ENCODE results near the gene RHOV. TPM values are rescaled to one million over a fixed set of nuclear protein-coding genes. Genes with fewer than 3 reads are reported as not detected.

RHOV gene
- total RNA-seq, 1 experiment from 2014 or later = 1.4 TPM

GRCh38 chr15:40892447-40893012 lies 18.5 kb upstream of the RHOV start:
- ChIA-PET POLR2A (ENCODE audit: unreplicated experiment) (interaction anchor here (0.5 to 1.2 kb wide), 4 partner anchors 16 to 107 kb away, joined by 3 to 4 read pairs (median 4); partner anchors contain the start of gene RHOV), CTCF (interaction anchor here (0.5 to 3.0 kb wide), 15 partner anchors 14 to 324 kb away, joined by 3 to 84 read pairs (median 4); partner anchors contain the start of gene RHOV)
- no peak for DNase-seq
- Histone ChIP-seq H3K27ac (no peak overlapping the region), H4K20me1 (ENCODE audit: insufficient read depth) (no peaks in the 10 kb centered on the region), H3K36me3 (ENCODE audit: low read depth) (no peaks in the 10 kb centered on the region; the same call in 1 of the 2 replicates), H3K27me3 (ENCODE audit: insufficient read depth, low read depth) (no peaks in the 10 kb centered on the region), H3K4me2 (no peak overlapping the region), H3K4me1 (replicated peaks; ENCODE audit: insufficient read depth) (peaks cover 20% of the 10 kb centered on the region), H3K9me3 (ENCODE audit: insufficient read depth, low read depth) (no peaks in the 10 kb centered on the region), H2AFZ (no peak overlapping the region), H3K4me3 (no peak overlapping the region), H3K9me2 (ENCODE audit: insufficient read depth) (no peaks in the 10 kb centered on the region), H3F3A (ENCODE audit: insufficient read depth, low read depth) (peaks cover 6% of the 10 kb centered on the region; the same call in 1 of the 2 replicates), H3K79me2 (ENCODE audit: low read depth) (peaks cover 22% of the 10 kb centered on the region)
- intact Hi-C loops (cut with micrococcal nuclease; ENCODE audit: unreplicated experiment) = loop anchor here (1.0 to 5.0 kb wide), 2 partner anchors 105 to 615 kb away; no protein-coding TSS in a partner anchor
- BruUV-seq (replicated peaks) = no TSS peak
- TF ChIP-seq CTCF (conservative IDR thresholded peaks at IDR 0.05) (no peak), EZH2 (IDR thresholded peaks at IDR 0.05; ENCODE audit: low read depth) (no peak)

DNA sequence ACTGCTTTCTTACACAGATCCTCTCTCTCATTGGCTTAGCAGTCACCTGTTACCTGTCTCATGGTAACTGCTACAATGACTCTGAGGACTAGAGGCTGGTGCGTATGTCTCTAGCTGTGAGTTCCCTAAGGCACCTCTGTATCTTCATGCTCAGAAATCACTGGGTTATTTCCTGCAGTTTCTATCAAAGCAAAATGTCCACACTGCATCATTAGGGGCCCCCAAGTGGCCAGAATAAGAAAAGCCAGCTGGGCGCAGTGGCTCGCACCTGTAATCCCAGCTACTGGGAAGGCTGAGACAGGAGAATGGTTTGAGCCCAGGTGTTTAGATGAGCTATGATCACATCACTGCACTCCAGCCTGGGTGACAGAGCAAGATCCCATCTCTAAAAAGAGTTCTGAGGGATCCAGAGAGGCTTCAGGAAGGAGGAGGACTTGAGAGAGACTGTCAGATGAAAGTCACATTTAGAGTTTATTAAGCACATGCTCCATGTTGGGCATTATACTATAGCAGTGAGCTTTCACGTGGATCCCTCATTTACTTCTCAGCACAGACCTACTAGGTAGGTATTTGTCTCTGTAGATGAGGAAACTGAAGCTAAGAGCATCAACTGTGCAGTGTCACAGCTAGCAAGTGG lies 17.9 kb upstream of the RHOV start:
- H3K9me3 ChIP-seq (ENCODE audit: insufficient read depth, low read depth) = no peaks in the 10 kb centered on the region
- no peaks in the 10 kb centered on the region for H3K27me3 ChIP-seq (ENCODE audit: insufficient read depth, low read depth)
- no peaks in the 10 kb centered on the region for H4K20me1 ChIP-seq (ENCODE audit: insufficient read depth)
- H2AFZ ChIP-seq = no peak overlapping the region
- no peak overlapping the region for H3K27ac ChIP-seq
- DNase-seq = peak; percentile 68
- no peaks in the 10 kb centered on the region; the same call in 1 of the 2 replicates for H3K36me3 ChIP-seq (ENCODE audit: low read depth)
- H3K79me2 ChIP-seq (ENCODE audit: low read depth) = peaks cover 22% of the 10 kb centered on the region
- H3F3A ChIP-seq (ENCODE audit: insufficient read depth, low read depth) = peaks cover 6% of the 10 kb centered on the region; the same call in 1 of the 2 replicates
- no peak overlapping the region for H3K4me2 ChIP-seq
- ChIA-PET POLR2A (ENCODE audit: unreplicated experiment) (interaction anchor here (0.5 to 1.2 kb wide), 4 partner anchors 16 to 107 kb away, joined by 3 to 4 read pairs (median 4); partner anchors contain the start of gene RHOV), CTCF (interaction anchor here (0.5 to 3.0 kb wide), 17 partner anchors 14 to 323 kb away, joined by 3 to 84 read pairs (median 4); partner anchors contain the start of gene RHOV)
- BruUV-seq (replicated peaks) = no TSS peak
- peaks cover 20% of the 10 kb centered on the region for H3K4me1 ChIP-seq (replicated peaks; ENCODE audit: insufficient read depth)
- intact Hi-C loops (cut with micrococcal nuclease; ENCODE audit: unreplicated experiment) = loop anchor here (1.0 to 5.0 kb wide), 2 partner anchors 105 to 615 kb away; no protein-coding TSS in a partner anchor
- no peaks in the 10 kb centered on the region for H3K9me2 ChIP-seq (ENCODE audit: insufficient read depth)
- H3K4me3 ChIP-seq = no peak overlapping the region
- TF ChIP-seq CTCF (conservative IDR thresholded peaks at IDR 0.05) = peak; percentile 81
- TF ChIP-seq EZH2 (IDR thresholded peaks at IDR 0.05; ENCODE audit: low read depth) = no peak

- no TSS peak for BruUV-seq (replicated peaks)
- peaks cover 6% of the 10 kb centered on the region; the same call in 1 of the 2 replicates for H3F3A ChIP-seq (ENCODE audit: insufficient read depth, low read depth)
- no peaks in the 10 kb centered on the region for H3K9me2 ChIP-seq (ENCODE audit: insufficient read depth)
- H3K4me2 ChIP-seq = no peak overlapping the region
- no peak overlapping the region for H2AFZ ChIP-seq
- H3K27me3 ChIP-seq (ENCODE audit: insufficient read depth, low read depth) = no peaks in the 10 kb centered on the region
- ChIA-PET POLR2A (ENCODE audit: unreplicated experiment) (interaction anchor here (1.2 kb wide), 1 partner anchor 17 kb away, joined by 4 read pairs; the partner anchor contains the start of gene RHOV), CTCF (interaction anchor here (0.6 to 3.0 kb wide), 12 partner anchors 12 to 323 kb away, joined by 3 to 84 read pairs (median 7); partner anchors contain the start of gene RHOV)
- no peak for DNase-seq
- no peaks in the 10 kb centered on the region for H4K20me1 ChIP-seq (ENCODE audit: insufficient read depth)
- H3K36me3 ChIP-seq (ENCODE audit: low read depth) = no peaks in the 10 kb centered on the region
- H3K79me2 ChIP-seq (ENCODE audit: low read depth) = peaks cover 17% of the 10 kb centered on the region
- H3K4me3 ChIP-seq = no peak overlapping the region
- no peaks in the 10 kb centered on the region for H3K9me3 ChIP-seq (ENCODE audit: insufficient read depth, low read depth)
- H3K4me1 ChIP-seq (replicated peaks; ENCODE audit: insufficient read depth) = peaks cover 20% of the 10 kb centered on the region
- intact Hi-C loops (cut with micrococcal nuclease; ENCODE audit: unreplicated experiment) = loop anchor here (5.0 kb wide), 1 partner anchor 614 kb away; no protein-coding TSS in a partner anchor
- no peak overlapping the region for H3K27ac ChIP-seq
- TF ChIP-seq EZH2 (IDR thresholded peaks at IDR 0.05; ENCODE audit: low read depth) (no peak), CTCF (conservative IDR thresholded peaks at IDR 0.05) (no peak)
Observed at GRCh38 chr15:40891138-40891537, 17.1 kb upstream of the RHOV start.

Measured in PC-9 (cell line).